ENCODE results near the gene TMEM184B.

The TMEM184B gene

GRCh38 chr22:38207898-38208432 is 64.8 kb downstream of the TMEM184B start:
- Mint-ChIP-seq H3K4me3 (no peak overlapping the region), H3K27me3 (ENCODE audit: low read depth, poor library complexity) (peaks cover 17% of the 10 kb centered on the region), H3K36me3 (ENCODE audit: low read depth) (no peaks in the 10 kb centered on the region), H3K4me1 (peaks cover 17% of the 10 kb centered on the region), H3K9me3 (no peaks in the 10 kb centered on the region), H3K27ac (no peak overlapping the region)
- no peak for DNase-seq
- TF ChIP-seq CTCF (IDR thresholded peaks at IDR 0.05): no peak

GRCh38 chr22:38205261-38206128 is 67.3 kb downstream of the TMEM184B start:
- no peak overlapping the region for H3K27ac Mint-ChIP-seq
- no peak for DNase-seq
- H3K27me3 Mint-ChIP-seq (ENCODE audit: low read depth, poor library complexity): peaks cover 9% of the 10 kb centered on the region
- H3K4me3 Mint-ChIP-seq: no peak overlapping the region
- no peaks in the 10 kb centered on the region for H3K9me3 Mint-ChIP-seq
- TF ChIP-seq CTCF (IDR thresholded peaks at IDR 0.05): no peak
- peaks cover 27% of the 10 kb centered on the region for H3K4me1 Mint-ChIP-seq
- H3K36me3 Mint-ChIP-seq (ENCODE audit: low read depth): no peaks in the 10 kb centered on the region

- Mint-ChIP-seq H3K9me3 (no peaks in the 10 kb centered on the region), H3K4me1 (peaks cover 27% of the 10 kb centered on the region), H3K36me3 (ENCODE audit: low read depth) (no peaks in the 10 kb centered on the region), H3K27me3 (ENCODE audit: low read depth, poor library complexity) (peaks cover 9% of the 10 kb centered on the region), H3K4me3 (peak overlapping the region; percentile 1), H3K27ac (no peak overlapping the region)
- no peak for DNase-seq
- TF ChIP-seq CTCF (IDR thresholded peaks at IDR 0.05): no peak
Observed at GRCh38 chr22:38204784-38205183, 68.0 kb downstream of the TMEM184B start.

- Mint-ChIP-seq H3K27ac (no peak overlapping the region), H3K4me1 (peaks cover 27% of the 10 kb centered on the region)
Observed at GRCh38 chr22:38203855-38204514, 68.8 kb downstream of the TMEM184B start.

GRCh38 chr22:38203090-38203810 is 69.6 kb downstream of the TMEM184B start:
- TF ChIP-seq CTCF (IDR thresholded peaks at IDR 0.05): no peak
- Mint-ChIP-seq H3K27ac (no peak overlapping the region), H3K4me1 (peaks cover 27% of the 10 kb centered on the region), H3K36me3 (ENCODE audit: low read depth) (no peaks in the 10 kb centered on the region), H3K9me3 (no peaks in the 10 kb centered on the region), H3K4me3 (peak overlapping the region; percentile 82), H3K27me3 (ENCODE audit: low read depth, poor library complexity) (peaks cover 5% of the 10 kb centered on the region)
- DNase-seq: peak; percentile 42

More at GRCh38 chr22:38203855-38204514, 68.8 kb downstream of the TMEM184B start:
- Mint-ChIP-seq H3K4me3 (no peak overlapping the region), H3K36me3 (ENCODE audit: low read depth) (no peaks in the 10 kb centered on the region), H3K27me3 (ENCODE audit: low read depth, poor library complexity) (peaks cover 9% of the 10 kb centered on the region), H3K9me3 (no peaks in the 10 kb centered on the region)
- no peak for DNase-seq
- no peak for TF ChIP-seq CTCF (IDR thresholded peaks at IDR 0.05)

Data from nephron progenitor cell (in vitro differentiated cells).